GM21360 (cell line): ENCODE data around the gene TMTC2.
A peak's percentile ranks its signal among the peaks of the same experiment; 100 is the strongest.

ENCODE experiments used
- ATAC-seq: cut with Tn5 transposase; IDR thresholded peaks from one replicate; pipeline ENCODE4 v1.9.1; 2021; ENCODE audit warnings: mild to moderate bottlenecking, moderate library complexity; ENCODE audit not compliant: unreplicated experiment

TMTC2 gene

GRCh38 chr12:82675246-82675645 is 11.5 kb upstream of the TMTC2 start:
- ATAC-seq: no peak

- ATAC-seq: no peak
Observed at GRCh38 chr12:82682326-82682725, 4.4 kb upstream of the TMTC2 start.

GRCh38 chr12:82682851-82683261 is 3.9 kb upstream of the TMTC2 start:
- ATAC-seq: no peak

GRCh38 chr12:82685790-82686167 is 927 bp upstream of the TMTC2 start:
- ATAC-seq: peak; percentile 60

GRCh38 chr12:82687021-82688011 is 610 bp downstream of the TMTC2 start:
- ATAC-seq: peak; percentile 31

- ATAC-seq: no peak
Observed at GRCh38 chr12:82688035-82688501, 1.4 kb downstream of the TMTC2 start.

- ATAC-seq: no peak
Observed at GRCh38 chr12:82688596-82688995, 1.9 kb downstream of the TMTC2 start.

GRCh38 chr12:82690006-82690405 is 3.3 kb downstream of the TMTC2 start:
- ATAC-seq: no peak

- ATAC-seq: no peak
Observed at GRCh38 chr12:82691513-82691912, 4.8 kb downstream of the TMTC2 start.

GRCh38 chr12:82694276-82694675 is 7.6 kb downstream of the TMTC2 start:
- no peak for ATAC-seq

GRCh38 chr12:82694970-82695369 is 8.3 kb downstream of the TMTC2 start:
- no peak for ATAC-seq

- no peak for ATAC-seq
Observed at GRCh38 chr12:82695531-82695930, 8.8 kb downstream of the TMTC2 start.

- no peak for ATAC-seq
Observed at GRCh38 chr12:82696543-82696942, 9.8 kb downstream of the TMTC2 start.

- ATAC-seq: no peak
Observed at GRCh38 chr12:82698708-82699564, 12.2 kb downstream of the TMTC2 start.

- ATAC-seq: no peak
Observed at GRCh38 chr12:82705774-82706173, 19.1 kb downstream of the TMTC2 start.

GRCh38 chr12:82708061-82708879 is 21.6 kb downstream of the TMTC2 start:
- no peak for ATAC-seq

GRCh38 chr12:82709794-82710355 is 23.2 kb downstream of the TMTC2 start:
- ATAC-seq: no peak

- ATAC-seq: no peak
Observed at GRCh38 chr12:82710741-82711140, 24.0 kb downstream of the TMTC2 start.

GRCh38 chr12:82714427-82714826 is 27.7 kb downstream of the TMTC2 start:
- no peak for ATAC-seq

- no peak for ATAC-seq
Observed at GRCh38 chr12:82721726-82722125, 35.0 kb downstream of the TMTC2 start.
